ENCODE results near the gene EML1.

- TF ChIP-seq GABPA (IDR thresholded peaks at IDR 0.05; ENCODE audit: low read depth) (no peak), CTCF (IDR thresholded peaks at IDR 0.05; ENCODE audit: insufficient read depth, low read length) (no peak), POLR2AphosphoS5 (IDR thresholded peaks at IDR 0.05; ENCODE audit: low read depth) (no peak), REST (IDR thresholded peaks at IDR 0.05; ENCODE audit: insufficient replicate concordance, low read depth) (no peak), SPI1 (IDR thresholded peaks at IDR 0.05; ENCODE audit: borderline replicate concordance, low read depth) (no peak)
Measured at GRCh38 chr14:99769123-99769522, 24.1 kb upstream of the EML1 start.
